ENCODE results near the gene CENPK. TPM values are rescaled to one million over a fixed set of nuclear protein-coding genes. Genes with fewer than 3 reads are reported as not detected.

The CENPK gene, protein sequence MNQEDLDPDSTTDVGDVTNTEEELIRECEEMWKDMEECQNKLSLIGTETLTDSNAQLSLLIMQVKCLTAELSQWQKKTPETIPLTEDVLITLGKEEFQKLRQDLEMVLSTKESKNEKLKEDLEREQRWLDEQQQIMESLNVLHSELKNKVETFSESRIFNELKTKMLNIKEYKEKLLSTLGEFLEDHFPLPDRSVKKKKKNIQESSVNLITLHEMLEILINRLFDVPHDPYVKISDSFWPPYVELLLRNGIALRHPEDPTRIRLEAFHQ
- 4.2 and 4.9 TPM in 2 replicates for total RNA-seq

DNA sequence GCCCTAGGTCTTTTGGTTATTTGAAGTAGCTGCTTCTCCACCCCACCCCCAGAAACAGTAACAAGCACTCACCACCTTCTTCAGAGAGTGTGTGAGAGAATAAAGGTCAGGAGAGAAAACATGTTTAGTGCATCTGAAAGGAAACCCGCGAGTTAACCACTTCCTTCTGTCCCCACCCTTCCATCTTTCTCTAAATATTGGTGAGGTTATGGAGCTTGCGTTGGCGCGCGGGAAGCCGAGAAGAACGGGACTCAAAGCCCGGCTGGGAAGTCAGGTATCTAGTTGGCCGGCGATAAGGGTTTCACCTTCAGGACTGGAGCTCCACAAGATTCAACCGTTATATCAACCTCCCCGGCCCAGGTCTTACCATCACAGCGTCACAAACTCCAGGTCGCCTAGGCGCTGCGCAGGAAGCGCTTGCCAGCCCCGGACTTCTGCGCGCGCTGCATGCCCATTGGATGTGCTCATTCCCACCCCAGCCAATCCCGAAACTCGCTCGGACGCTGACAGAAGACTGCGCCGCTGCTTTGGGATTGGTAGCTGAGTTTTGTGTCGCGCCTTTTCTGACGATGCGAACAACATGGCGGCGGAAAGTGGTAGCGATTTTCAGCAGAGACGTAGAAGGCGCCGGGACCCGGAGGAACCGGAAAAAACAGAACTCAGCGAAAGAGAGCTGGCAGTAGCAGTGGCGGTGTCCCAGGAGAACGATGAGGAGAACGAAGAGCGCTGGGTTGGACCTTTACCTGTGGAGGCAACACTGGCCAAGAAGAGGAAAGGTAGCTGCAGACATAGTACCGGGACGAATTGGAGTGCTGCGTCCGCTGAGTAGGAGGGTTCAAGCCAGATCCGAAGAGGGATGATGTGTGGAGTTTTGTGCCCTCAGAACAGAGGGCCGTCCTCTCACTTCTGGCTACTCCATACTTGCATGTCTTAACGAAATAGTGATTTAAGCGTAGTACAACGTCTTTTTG, at the start of gene CENPK, which contains the start of gene PPWD1:
CENPK (minus strand) TSS at position 438 of the 971 bp plus-strand sequence. CDS start 8,261 bp downstream, outside the sequence.
PPWD1 (plus strand) TSS at position 566 of the 971 bp plus-strand sequence; CDS start at position 581, 15 bp downstream.

DNA sequence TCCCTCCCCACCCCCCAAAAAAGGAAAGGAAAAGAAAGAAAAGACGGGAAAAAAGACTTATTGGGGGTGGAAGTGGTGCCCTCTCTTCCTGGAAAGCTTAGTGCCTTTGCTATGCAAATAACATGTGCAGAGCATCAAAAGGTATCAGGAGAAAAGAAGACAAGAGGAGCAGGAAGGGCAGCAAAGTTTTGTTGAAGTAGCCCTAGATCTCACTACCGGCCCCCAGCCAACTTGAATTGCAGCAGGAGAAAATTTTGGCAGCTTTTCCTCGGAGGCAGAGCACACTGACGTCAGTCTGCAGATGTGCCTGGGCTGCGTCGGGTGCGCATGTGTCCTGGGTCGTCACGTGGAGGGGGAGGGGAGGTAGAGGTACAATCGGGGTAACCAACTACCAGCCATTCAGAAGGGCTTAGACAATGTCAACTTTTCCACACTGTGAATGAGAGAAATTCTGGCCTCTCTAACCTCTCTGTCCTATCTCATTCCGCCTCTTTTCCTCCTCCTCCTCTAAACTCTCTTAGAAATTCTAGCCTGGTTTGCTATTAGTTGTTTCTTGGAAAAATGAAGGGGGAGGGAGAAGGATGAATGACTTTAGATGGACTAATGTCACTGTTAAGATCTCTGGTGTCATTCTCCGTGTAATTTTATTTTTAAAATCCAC, 81.2 kb downstream of the CENPK start, which contains the start of gene ADAMTS6:
ADAMTS6 (minus strand) TSS at position 286 of the 661 bp plus-strand sequence. CDS start 8,247 bp downstream, outside the sequence.

Other genes with a start within 250 kb of the CENPK start
- gene ADAMTS6, start 81.2 kb downstream of the CENPK start, total RNA-seq, result 46.9 and 47.2 TPM in 2 replicates
- gene PPWD1, start 128 bp upstream of the CENPK start, total RNA-seq, result 31.9 and 44.4 TPM in 2 replicates
- gene TRIM23, start 61.2 kb upstream of the CENPK start, total RNA-seq, result 24.9 and 32.6 TPM in 2 replicates
- gene SHLD3, start 61.9 kb upstream of the CENPK start, total RNA-seq, result 3.3 and 3.8 TPM in 2 replicates
- gene TRAPPC13, start 61.9 kb upstream of the CENPK start, total RNA-seq, result 29.3 and 29.9 TPM in 2 replicates
- gene SGTB, start 158.9 kb upstream of the CENPK start, total RNA-seq, result 9.1 and 10.0 TPM in 2 replicates
- gene NLN, start 159.0 kb upstream of the CENPK start, total RNA-seq, result 23.2 and 34.1 TPM in 2 replicates